Muscle of back (tissue), 11 donors: ENCODE results near the gene TMTC1. TPM values are rescaled to one million over a fixed set of nuclear protein-coding genes. Genes with fewer than 3 reads are reported as not detected.

ENCODE experiments used
- DNase-seq, 3 donors: peaks; one replicate each; pipeline versions ENCODE4 v3.0.0 to v3.0.0-alpha.2; 2013
- polyA plus RNA-seq, 10 donors: library from polyadenylated mRNA; unstranded; fragments of 120-200 nt; gene quantifications; one replicate each; pipeline ENCODE4 v1.2.1, GENCODE V29; 2013; ENCODE audit not compliant: insufficient read length in 10 of 10

TMTC1 gene
- polyA plus RNA-seq, 10 donors: 18.8 to 64.4 (median 36.6) TPM

DNA sequence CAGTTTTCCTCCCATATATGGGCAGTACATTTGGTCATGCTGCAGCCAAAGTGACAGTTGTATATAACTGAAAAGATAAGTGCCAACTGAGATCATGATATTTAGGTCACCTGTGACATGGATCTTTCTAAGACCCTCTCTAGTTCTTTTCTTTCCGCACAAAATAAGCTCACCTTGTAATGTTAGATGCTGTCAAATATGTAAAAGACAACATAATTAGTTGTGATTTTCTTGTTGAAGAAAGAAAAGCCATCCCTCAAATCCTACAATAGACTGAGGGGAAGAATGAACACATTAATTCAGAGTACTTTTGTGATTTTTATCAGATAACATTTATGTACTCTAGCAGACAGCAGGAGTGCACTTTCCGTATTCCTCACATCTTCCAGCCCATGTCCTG is 323.7 kb downstream of the TMTC1 start:
- DNase-seq: no peak

DNA sequence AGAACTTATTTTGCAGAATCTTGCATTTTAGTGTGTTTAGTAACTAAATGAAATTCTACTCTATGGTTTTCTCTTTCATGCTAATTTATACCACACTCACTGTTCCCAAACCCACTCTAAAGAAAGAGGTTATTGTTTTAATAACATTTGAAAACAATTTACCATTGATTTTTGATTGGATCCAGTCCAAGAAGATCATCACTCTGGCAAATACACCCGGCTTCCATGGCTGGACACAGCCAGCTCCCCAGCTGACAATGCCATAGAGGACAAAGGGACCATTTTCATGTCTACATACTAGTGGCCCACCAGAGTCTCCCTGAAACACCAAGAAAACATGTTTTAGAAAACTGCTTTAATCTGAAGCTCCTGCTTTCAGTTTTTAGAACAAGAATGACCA is 328.7 kb downstream of the TMTC1 start:
- DNase-seq: peak; percentile 7 to 22 (median 12)

DNA sequence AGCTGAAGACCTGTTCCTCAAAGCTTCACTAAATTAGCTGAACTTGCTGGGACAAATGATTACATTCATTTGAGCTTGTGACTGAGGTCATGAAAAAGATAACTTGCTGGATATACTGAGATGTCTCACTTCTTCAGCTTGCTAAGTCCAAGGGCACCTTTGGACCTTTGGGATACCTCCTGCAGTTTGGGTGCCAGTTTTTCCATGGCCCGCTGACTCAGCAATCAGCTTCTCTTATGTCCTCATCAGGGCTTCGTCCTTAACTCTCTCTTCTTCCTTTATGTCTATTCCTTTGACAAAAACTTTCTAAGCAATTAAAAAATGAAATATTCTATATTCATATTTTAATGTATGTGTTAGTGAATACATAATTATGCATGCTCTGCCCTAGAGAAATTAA is 331.9 kb downstream of the TMTC1 start:
- no peak for DNase-seq
